Colonic mucosa (tissue), 4 donors: ENCODE measurements around the gene YPEL3. TPM values are rescaled to one million over a fixed set of nuclear protein-coding genes. Genes with fewer than 3 reads are reported as not detected.
A peak's percentile ranks its signal among the peaks of the same experiment; 100 is the strongest.

Experiments used
- DNase-seq: peaks from one replicate; pipeline ENCODE4 v3.0.0-alpha.2; 2020
- H3K27ac ChIP-seq: fragments of 200-600 bp; one replicate; pipeline ENCODE4 v1.8.0; 2021
- H3K27me3 ChIP-seq: fragments of 200-600 bp; one replicate; pipeline ENCODE4 v1.8.0; 2021
- H3K36me3 ChIP-seq: fragments of 200-600 bp; one replicate; pipeline ENCODE4 v1.8.0; 2021
- H3K4me1 ChIP-seq: fragments of 200-600 bp; one replicate; pipeline ENCODE4 v1.8.0; 2021; ENCODE audit warnings: mild to moderate bottlenecking
- H3K4me3 ChIP-seq: fragments of 200-600 bp; one replicate; pipeline ENCODE4 v1.8.0; 2021
- H3K9ac ChIP-seq, 2 donors: one replicate each; pipeline ENCODE4 v1.7.0; 2013; ENCODE audit warnings: control low read depth in 2 of 2, low read depth in 2 of 2, low read length in 2 of 2
- H3K9me3 ChIP-seq: fragments of 200-600 bp; one replicate; pipeline ENCODE4 v1.8.0; 2021
- CTCF ChIP-seq: fragments of 200-600 bp; IDR thresholded peaks from one replicate; pipeline ENCODE4 v1.8.0; 2022; ENCODE audit warnings: antibody characterized with exemption, mild to moderate bottlenecking
- intact Hi-C: fragments of 100-400 bp; cut with DNase I; formaldehyde crosslinking; loops from one replicate; pipeline ENCODE4 v1.14.1; 2022
- total RNA-seq, 2 donors: library from RNA; stranded (reverse); fragmentation: NEBNext Ultra II Directional in 1 of 2; extraction: Animal tissue kit (Norgen Biotek cat#: 25700) in 1 of 2; gene quantifications; one replicate each; pipeline ENCODE4 v1.2.1, GENCODE V29; 2021
- donor health status: healthy.
- donor health status: DM: no; HTN: no; CAD: no.
- donor health status: DM: no; HTN: no; CAD: no.

YPEL3 gene
- total RNA-seq, 2 donors from 2014 or later: 15.5 to 39.2 TPM

DNA sequence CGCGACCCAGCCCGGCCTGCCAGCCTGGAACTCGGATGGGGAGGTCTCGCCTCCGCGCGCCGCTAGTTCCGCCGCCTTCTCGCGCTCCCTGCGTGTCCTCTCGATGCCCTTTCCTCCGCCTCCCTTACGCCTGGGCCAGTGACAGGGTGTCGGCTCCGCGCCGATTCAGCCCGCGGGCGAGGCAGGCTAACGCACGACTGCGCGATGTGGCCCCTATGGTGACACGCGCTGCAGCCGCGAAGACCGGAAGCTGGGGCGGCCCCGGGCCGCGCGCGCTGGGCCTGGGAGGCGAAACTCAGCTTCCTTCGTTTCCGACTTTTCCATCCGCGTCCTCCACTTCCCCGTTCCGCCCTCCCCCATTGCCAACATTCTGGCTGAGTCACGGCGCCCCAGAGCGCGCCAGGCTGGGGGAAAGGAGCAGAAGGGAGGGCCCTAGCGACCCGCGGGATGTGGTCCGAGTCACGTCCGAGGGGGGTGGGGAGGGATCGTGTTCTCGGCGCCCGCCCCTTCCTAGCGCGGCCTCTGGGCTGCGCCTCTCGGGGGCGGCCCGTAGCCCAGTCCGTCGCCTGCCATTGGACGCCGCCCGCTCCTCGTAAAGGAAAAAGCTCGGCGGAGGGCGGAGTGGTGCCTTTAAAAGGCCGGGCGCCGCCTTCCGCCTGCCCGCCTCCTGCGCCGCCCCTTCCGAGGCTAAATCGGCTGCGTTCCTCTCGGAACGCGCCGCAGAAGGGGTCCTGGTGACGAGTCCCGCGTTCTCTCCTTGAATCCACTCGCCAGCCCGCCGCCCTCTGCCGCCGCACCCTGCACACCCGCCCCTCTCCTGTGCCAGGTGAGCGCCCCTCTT lies 30.7 kb downstream of the YPEL3 start, which contains the start of gene ALDOA:
Gene ALDOA (plus strand): TSS at position 659 of the 841 bp plus-strand sequence. CDS start 1,138 bp downstream, outside the sequence.
- Histone ChIP-seq H3K27ac (peak within 1 kb of the TSS; percentile 96), H3K9me3 (no peaks in the 10 kb centered on the region), H3K4me1 (peaks cover 13% of the 10 kb centered on the region), H3K36me3 (peaks cover 21% of the 10 kb centered on the region), H3K27me3 (no peaks in the 10 kb centered on the region), H3K9ac (peak within 1 kb of the TSS; percentile 98 to 100), H3K4me3 (peak within 1 kb of the TSS; percentile 89)
- intact Hi-C loops: no loop called here
- DNase-seq: peak; percentile 99
- no peak for TF ChIP-seq CTCF

GRCh38 chr16:30064729-30065101 lies 31.3 kb downstream of the YPEL3 start:
- Histone ChIP-seq H3K9ac (peak overlapping the region; percentile 71 to 76), H3K27me3 (no peaks in the 10 kb centered on the region), H3K4me1 (peaks cover 13% of the 10 kb centered on the region), H3K4me3 (peak overlapping the region; percentile 89), H3K27ac (peak overlapping the region; percentile 96), H3K36me3 (peaks cover 16% of the 10 kb centered on the region), H3K9me3 (no peaks in the 10 kb centered on the region)
- DNase-seq: no peak
- intact Hi-C loops: no loop called here
- no peak for TF ChIP-seq CTCF

- no peak for TF ChIP-seq CTCF
- Histone ChIP-seq H3K4me3 (peak overlapping the region; percentile 89), H3K9me3 (no peaks in the 10 kb centered on the region), H3K36me3 (peaks cover 10% of the 10 kb centered on the region), H3K27me3 (no peaks in the 10 kb centered on the region), H3K4me1 (peaks cover 8% of the 10 kb centered on the region), H3K9ac (peak overlapping the region; percentile 71 to 76), H3K27ac (peak overlapping the region; percentile 96)
- intact Hi-C loops: no loop called here
- peak; percentile 81 for DNase-seq
These were observed 31.9 kb downstream of the YPEL3 start for GRCh38 chr16:30063893-30064728.

DNA sequence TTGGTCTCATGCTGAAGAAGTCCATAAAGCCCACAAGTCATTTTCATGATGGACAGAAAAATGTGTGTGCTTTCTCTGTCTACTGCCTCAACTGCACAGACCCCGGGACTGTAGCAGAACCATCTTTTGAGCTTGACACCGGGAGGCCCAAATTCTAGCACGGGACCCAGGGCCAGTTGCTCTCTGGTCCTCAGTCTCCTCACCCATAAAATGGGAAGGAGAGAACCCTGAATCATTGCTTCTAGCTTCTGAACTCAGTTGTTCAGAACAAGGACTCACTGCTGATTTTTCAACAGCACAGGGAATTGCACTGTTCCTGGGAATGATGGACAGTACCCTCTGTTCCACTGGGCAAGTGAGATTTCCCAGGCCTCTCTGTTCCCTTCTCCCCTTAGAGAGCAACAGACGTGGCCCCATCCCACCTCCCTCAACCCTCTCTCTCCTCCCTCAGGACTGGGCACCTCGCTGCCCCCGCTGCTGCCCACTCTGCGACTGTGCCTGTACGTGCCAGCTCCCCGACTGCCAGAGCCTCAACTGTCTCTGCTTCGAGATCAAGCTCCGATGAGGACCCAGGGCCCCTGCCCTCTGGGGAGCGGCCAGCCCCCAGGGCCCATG lies 32.6 kb downstream of the YPEL3 start:
- peaks cover 6% of the 10 kb centered on the region for H3K4me1 ChIP-seq
- intact Hi-C loops: no loop called here
- TF ChIP-seq CTCF: no peak
- no peaks in the 10 kb centered on the region for H3K27me3 ChIP-seq
- H3K9ac ChIP-seq: peak overlapping the region; percentile 71 to 76
- peak overlapping the region; percentile 96 for H3K27ac ChIP-seq
- peak overlapping the region; percentile 89 for H3K4me3 ChIP-seq
- H3K36me3 ChIP-seq: peaks cover 6% of the 10 kb centered on the region
- no peaks in the 10 kb centered on the region for H3K9me3 ChIP-seq
- DNase-seq: no peak

DNA sequence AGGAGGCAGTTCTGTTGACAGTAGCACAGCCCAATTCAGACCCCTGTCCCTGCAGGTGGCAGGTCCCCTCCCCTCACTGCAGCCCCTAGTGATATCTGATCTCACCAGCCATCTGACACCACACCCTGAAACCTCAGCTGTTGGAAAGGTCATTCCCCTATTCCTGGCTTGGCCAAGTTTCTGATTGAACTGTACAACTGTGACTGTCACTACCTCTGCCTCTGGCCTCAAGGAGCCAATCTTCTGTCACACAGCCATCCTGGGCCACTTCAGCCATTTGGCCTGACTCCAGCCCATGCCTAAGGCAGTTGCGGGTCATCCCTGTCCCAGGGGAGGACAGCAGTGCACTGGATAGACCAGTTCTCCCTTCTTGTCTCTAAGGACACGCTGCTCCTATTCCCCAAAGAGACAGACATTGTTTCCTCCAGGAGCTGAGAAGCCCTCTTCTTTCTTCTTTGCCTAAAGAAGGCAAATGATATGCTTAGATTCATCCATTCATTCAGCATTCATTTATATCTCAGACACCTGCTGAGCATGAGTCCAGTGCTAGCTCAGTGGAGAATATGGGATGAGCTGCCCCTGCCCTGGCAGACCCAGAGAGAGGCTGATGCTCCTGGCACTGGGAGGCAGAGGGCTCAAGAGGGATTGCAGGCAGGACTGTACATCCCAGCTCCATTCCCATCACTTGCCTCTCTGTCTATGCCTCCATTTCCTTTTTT lies 35.0 kb downstream of the YPEL3 start:
- TF ChIP-seq CTCF: no peak
- intact Hi-C loops: no loop called here
- peak overlapping the region in 1 of 2 donors; percentile 12 for H3K9ac ChIP-seq
- H3K4me1 ChIP-seq: peaks cover 4% of the 10 kb centered on the region
- H3K27ac ChIP-seq: no peak overlapping the region
- no peaks in the 10 kb centered on the region for H3K9me3 ChIP-seq
- H3K36me3 ChIP-seq: no peaks in the 10 kb centered on the region
- no peak for DNase-seq
- no peaks in the 10 kb centered on the region for H3K27me3 ChIP-seq
- no peak overlapping the region for H3K4me3 ChIP-seq
